LNCaP clone FGC (cell line): ENCODE results near the gene IFNB1.

ENCODE experiments used
- DNase-seq: peaks from one replicate; pipeline ENCODE4 v3.0.0-alpha.2; 2011; ENCODE audit warnings: low read depth
- H3K4me3 ChIP-seq: 2 replicates; pipeline ENCODE4 v1.5.1; 2011; ENCODE audit warnings: mild to moderate bottlenecking, low read depth, low read length, control low read depth
- TF ChIP-seq, protein P1 (sequence below): IDR thresholded peaks from 2 replicates; pipeline ENCODE4 v1.5.1; 2012; ENCODE audit warnings: mild to moderate bottlenecking; ENCODE audit not compliant: control insufficient read depth, insufficient read depth; ENCODE audit errors: extremely low read depth

IFNB1 gene

DNA sequence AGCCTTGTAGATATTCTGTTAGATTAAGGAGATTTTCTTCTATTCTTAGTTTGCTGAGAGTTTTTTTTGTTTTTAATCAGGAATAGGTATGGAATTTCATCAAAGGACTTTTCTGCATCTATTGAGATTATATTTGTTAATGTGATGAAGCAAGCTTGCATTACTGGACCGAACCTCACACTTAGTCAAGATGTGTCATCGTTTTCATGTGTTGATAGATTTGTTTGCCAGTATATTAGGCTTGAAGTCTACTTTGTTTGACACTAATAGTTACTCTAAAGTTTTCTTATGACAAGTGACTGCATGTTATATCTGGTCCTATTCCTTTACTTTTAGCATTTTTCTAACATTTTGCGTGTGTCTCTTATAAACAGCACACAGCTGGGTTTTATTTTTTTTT lies 33.9 kb downstream of the IFNB1 start:
- TF ChIP-seq, protein P1, sequence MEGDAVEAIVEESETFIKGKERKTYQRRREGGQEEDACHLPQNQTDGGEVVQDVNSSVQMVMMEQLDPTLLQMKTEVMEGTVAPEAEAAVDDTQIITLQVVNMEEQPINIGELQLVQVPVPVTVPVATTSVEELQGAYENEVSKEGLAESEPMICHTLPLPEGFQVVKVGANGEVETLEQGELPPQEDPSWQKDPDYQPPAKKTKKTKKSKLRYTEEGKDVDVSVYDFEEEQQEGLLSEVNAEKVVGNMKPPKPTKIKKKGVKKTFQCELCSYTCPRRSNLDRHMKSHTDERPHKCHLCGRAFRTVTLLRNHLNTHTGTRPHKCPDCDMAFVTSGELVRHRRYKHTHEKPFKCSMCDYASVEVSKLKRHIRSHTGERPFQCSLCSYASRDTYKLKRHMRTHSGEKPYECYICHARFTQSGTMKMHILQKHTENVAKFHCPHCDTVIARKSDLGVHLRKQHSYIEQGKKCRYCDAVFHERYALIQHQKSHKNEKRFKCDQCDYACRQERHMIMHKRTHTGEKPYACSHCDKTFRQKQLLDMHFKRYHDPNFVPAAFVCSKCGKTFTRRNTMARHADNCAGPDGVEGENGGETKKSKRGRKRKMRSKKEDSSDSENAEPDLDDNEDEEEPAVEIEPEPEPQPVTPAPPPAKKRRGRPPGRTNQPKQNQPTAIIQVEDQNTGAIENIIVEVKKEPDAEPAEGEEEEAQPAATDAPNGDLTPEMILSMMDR = no peak
- H3K4me3 ChIP-seq = no peak overlapping the region
- DNase-seq = no peak

DNA sequence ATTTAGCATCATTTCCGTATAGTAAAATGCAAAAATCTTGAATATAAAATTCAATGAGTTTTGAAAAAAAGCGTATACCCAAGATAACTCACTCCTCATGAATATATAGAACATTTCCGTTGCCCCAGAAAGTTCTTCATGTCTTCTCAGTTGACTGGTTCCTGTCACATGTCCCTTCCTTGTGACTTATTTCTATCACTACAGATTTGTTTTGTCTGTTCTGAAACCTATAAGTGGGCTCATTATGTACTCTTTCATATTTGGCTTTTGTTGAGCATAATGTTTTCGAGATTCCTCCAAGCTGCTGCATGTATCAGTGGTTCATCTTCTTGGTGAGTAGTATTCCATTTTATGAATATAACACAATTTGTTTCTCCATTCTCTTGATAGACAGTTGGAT lies 35.3 kb downstream of the IFNB1 start:
- no peak for DNase-seq
- H3K4me3 ChIP-seq = no peak overlapping the region
- TF ChIP-seq, protein P1 = no peak

DNA sequence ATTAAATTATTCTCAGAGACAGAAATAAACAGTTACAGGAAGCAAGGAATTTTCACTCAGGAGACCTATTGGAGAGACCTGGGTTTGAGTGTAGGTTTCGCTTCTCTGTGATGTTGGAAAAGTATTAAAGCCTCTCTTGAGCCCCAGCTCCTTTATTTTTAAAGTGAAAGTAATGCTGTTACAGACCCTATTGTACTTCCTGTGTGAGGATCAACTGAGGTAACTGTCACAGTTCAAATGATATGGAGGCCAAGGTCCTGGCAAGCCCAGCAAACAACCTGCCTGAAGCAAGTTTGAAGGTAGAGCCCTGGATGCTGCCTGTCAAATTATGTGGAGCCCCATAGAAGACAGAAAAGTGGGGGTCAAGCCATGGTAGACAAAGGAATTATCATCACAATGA lies 38.4 kb downstream of the IFNB1 start:
- TF ChIP-seq, protein P1 = no peak
- no peak overlapping the region for H3K4me3 ChIP-seq
- no peak for DNase-seq

DNA sequence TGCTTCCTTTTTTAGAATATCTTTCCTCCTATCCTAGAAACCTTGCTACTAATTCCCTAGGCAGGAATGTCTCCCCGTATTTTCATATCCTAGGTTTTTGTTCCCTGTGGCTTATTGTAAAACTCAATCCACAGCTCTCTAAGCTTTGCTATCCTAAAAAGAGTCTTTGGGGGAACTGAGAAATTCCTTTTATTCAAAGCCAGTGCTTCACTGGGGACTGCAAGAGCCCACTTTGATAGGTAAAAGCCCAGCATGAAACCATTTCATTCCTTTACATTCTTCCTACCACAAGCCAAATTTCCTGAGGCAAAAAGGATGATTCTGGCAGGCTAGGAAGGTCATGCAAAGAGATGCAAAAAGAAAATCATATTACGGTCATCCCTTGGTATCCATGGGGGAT lies 40.5 kb downstream of the IFNB1 start:
- DNase-seq = no peak
- TF ChIP-seq, protein P1 = no peak
- no peak overlapping the region for H3K4me3 ChIP-seq

DNA sequence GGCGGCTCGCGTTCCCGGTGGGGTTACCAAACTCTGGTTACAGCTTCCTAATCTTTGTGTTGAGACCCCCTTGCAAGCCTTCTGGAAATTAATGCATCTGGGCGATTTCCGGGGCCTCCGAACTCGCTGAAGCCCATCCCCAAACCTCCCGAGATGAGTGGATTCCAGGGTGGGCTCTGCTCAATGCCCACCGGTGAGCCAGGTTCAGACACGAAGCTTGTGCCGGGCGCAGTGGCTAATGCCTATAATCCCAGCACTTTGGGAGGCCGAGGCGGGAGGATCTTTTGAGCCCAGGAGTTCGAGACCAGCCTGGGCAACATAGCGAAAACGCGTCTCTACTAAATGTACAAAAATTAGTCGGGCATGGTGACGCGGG lies 45.9 kb downstream of the IFNB1 start:
- no peak for DNase-seq
- no peak overlapping the region for H3K4me3 ChIP-seq
- TF ChIP-seq, protein P1 = no peak

DNA sequence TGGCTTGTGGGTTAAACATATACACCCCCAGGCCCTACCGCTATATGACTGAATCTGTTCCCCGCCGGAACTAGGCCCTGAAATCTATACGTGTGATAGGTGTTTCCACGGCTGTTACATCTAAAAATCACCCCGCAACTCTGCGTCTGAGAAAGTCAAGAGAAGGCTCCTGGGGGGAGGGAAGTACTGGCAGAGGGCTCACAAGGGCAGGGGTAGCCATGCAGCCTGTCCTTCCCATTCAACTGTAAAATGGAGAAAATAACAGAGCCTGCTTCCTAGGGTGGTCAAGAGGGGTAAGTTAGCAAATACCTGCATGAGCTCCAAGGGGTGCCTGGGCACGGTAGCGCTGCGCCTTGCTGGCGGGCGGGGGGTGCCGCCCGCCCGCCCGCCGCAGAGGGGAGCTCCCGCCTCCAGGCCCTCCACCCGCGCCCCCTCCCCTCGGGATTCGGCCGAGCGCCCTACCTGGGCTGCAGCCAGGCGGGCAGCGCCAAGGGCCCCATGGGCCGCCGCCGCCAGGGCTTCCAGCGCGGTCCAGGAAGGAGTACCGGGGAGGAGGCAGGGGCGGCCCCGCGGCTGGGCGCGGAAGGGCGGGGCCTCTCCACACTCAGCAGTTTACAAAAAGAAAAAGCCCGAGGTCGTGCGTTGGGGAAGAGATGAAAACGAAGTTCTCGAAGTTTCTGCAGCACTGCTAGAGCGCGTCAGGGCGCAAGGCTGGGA lies 46.5 kb downstream of the IFNB1 start, which contains the start of gene HACD4:
Gene HACD4, minus strand, starts transcription at position 550 of the 717 bp plus-strand sequence. Its CDS starts 50 bp downstream, at position 500.
- DNase-seq = no peak
- no peak within 1 kb of the TSS for H3K4me3 ChIP-seq
- TF ChIP-seq, protein P1 = no peak
